Osteoblast (primary cell): ENCODE measurements around the gene ABCC1. TPM values are rescaled to one million over a fixed set of nuclear protein-coding genes. Genes with fewer than 3 reads are reported as not detected.
"Not testable (repeated sequence)": the region's sequence is repeated elsewhere in the genome, so short reads cannot be mapped to it uniquely, and the experiment has no call there.

Experiments
- DNase-seq: peaks from one replicate; pipeline ENCODE4 v3.0.0; 2011; ENCODE audit warnings: low spot score, mixed read lengths; ENCODE audit not compliant: insufficient read length; ENCODE audit errors: missing footprints
- H2AFZ ChIP-seq: 2 replicates; pipeline ENCODE4 v1.6.0; 2011; ENCODE audit warnings: mild to moderate bottlenecking, low read length
- H3K27ac ChIP-seq: 2 replicates; pipeline ENCODE4 v1.5.1; 2011; ENCODE audit warnings: mild to moderate bottlenecking, low read depth, low read length, moderate library complexity
- H3K27me3 ChIP-seq: 2 replicates; pipeline ENCODE4 v1.6.0; 2012; ENCODE audit warnings: mild to moderate bottlenecking, control low read depth, inconsistent platforms, low read length, moderate library complexity; ENCODE audit not compliant: insufficient read depth
- H3K36me3 ChIP-seq: 2 replicates; pipeline ENCODE4 v1.5.1; 2011; ENCODE audit warnings: mild to moderate bottlenecking, low read length, control low read depth, moderate library complexity; ENCODE audit not compliant: insufficient read depth
- H3K4me1 ChIP-seq: 2 replicates; pipeline ENCODE4 v1.5.1; 2011; ENCODE audit warnings: mild to moderate bottlenecking, low read length, control low read depth, moderate library complexity; ENCODE audit not compliant: insufficient read depth
- H3K4me2 ChIP-seq: 2 replicates; pipeline ENCODE4 v1.6.0; 2011; ENCODE audit warnings: mild to moderate bottlenecking, low read length; ENCODE audit not compliant: insufficient read depth
- H3K4me3 ChIP-seq: fragments of 200-600 bp; sonication (generic); 3 replicates; pipeline ENCODE4 v1.5.1; 2012; ENCODE audit warnings: mild to moderate bottlenecking, low read length, inconsistent platforms; ENCODE audit not compliant: insufficient read depth
- H3K79me2 ChIP-seq: 2 replicates; pipeline ENCODE4 v1.6.0; 2012; ENCODE audit warnings: mild to moderate bottlenecking, low read length, control low read depth, inconsistent platforms; ENCODE audit not compliant: insufficient read depth
- H3K9me3 ChIP-seq: 2 replicates; pipeline ENCODE4 v1.5.1; 2011; ENCODE audit warnings: low read depth, low read length, control low read depth
- H4K20me1 ChIP-seq: 2 replicates; pipeline ENCODE4 v1.6.0; 2012; ENCODE audit warnings: mild to moderate bottlenecking, low read length, control low read depth; ENCODE audit not compliant: insufficient read depth
- CTCF ChIP-seq: IDR thresholded peaks from 2 replicates; pipeline ENCODE4 v1.5.1; 2011; ENCODE audit warnings: mild to moderate bottlenecking, low read depth, low read length, moderate library complexity; ENCODE audit errors: extremely low read depth
- total RNA-seq: library from RNA; depleted of rRNA; stranded (reverse); fragments of >200 nt; gene quantifications from 2 replicates; pipeline ENCODE4 v1.2.3, GENCODE V29; 2012

The ABCC1 gene
- total RNA-seq, 1 donor: 33.7 TPM

- Histone ChIP-seq H3K27ac (no peak overlapping the region), H3K4me2 (no peak overlapping the region), H3K79me2 (peaks cover 92% of the 10 kb centered on the region), H3K36me3 (no peaks in the 10 kb centered on the region), H3K9me3 (no peaks in the 10 kb centered on the region), H3K4me3 (no peak overlapping the region), H4K20me1 (peaks cover 11% of the 10 kb centered on the region), H2AFZ (no peak overlapping the region), H3K4me1 (peaks cover 39% of the 10 kb centered on the region), H3K27me3 (no peaks in the 10 kb centered on the region)
- no peak for DNase-seq
- no peak for TF ChIP-seq CTCF
These were observed 32.0 kb downstream of the ABCC1 start for GRCh38 chr16:15981382-15981781.

- H3K79me2 ChIP-seq: peaks cover 94% of the 10 kb centered on the region
- H3K27ac ChIP-seq, DNase-seq, H3K27me3 ChIP-seq, H3K9me3 ChIP-seq, H3K36me3 ChIP-seq, H3K4me2 ChIP-seq, H2AFZ ChIP-seq, H3K4me3 ChIP-seq: not testable (repeated sequence)
- H3K4me1 ChIP-seq: peaks cover 29% of the 10 kb centered on the region
- H4K20me1 ChIP-seq: peaks cover 15% of the 10 kb centered on the region
These were observed 32.9 kb downstream of the ABCC1 start for GRCh38 chr16:15982194-15982915.

- DNase-seq: no peak
- Histone ChIP-seq H3K4me1 (peaks cover 35% of the 10 kb centered on the region), H3K79me2 (peaks cover 92% of the 10 kb centered on the region), H3K27ac (peak overlapping the region; percentile 62), H4K20me1 (peaks cover 20% of the 10 kb centered on the region), H3K4me3 (no peak overlapping the region), H3K36me3 (no peaks in the 10 kb centered on the region), H3K9me3 (no peaks in the 10 kb centered on the region), H3K4me2 (peak overlapping the region; percentile 2), H2AFZ (no peak overlapping the region), H3K27me3 (no peaks in the 10 kb centered on the region)
- no peak for TF ChIP-seq CTCF
These were observed 34.5 kb downstream of the ABCC1 start for GRCh38 chr16:15983898-15984297.

GRCh38 chr16:15985144-15985543 lies 35.7 kb downstream of the ABCC1 start:
- H2AFZ ChIP-seq: no peak overlapping the region
- no peak overlapping the region for H3K4me2 ChIP-seq
- no peak overlapping the region for H3K4me3 ChIP-seq
- no peaks in the 10 kb centered on the region for H3K36me3 ChIP-seq
- no peak for DNase-seq
- peaks cover 93% of the 10 kb centered on the region for H3K79me2 ChIP-seq
- TF ChIP-seq CTCF: no peak
- H3K27ac ChIP-seq: no peak overlapping the region
- H3K4me1 ChIP-seq: peaks cover 39% of the 10 kb centered on the region
- H3K27me3 ChIP-seq: no peaks in the 10 kb centered on the region
- H4K20me1 ChIP-seq: peaks cover 20% of the 10 kb centered on the region
- H3K9me3 ChIP-seq: no peaks in the 10 kb centered on the region
